H1 (cell line): Measurements from ENCODE around the gene KCNB1. TPM values are rescaled to one million over a fixed set of nuclear protein-coding genes. Genes with fewer than 3 reads are reported as not detected.

Experiments
- CTCF ChIA-PET: fragments of 300-600 bp; sonication (Branson Sonifier 250); formaldehyde crosslinking; loops from one replicate; lab custom pipeline; 2021; ENCODE audit not compliant: partially characterized antibody; lab: Charles Lee
- POLR2A ChIA-PET: fragments of 300-600 bp; sonication (Branson Sonifier 250); formaldehyde crosslinking; loops from one replicate; lab custom pipeline; 2021; ENCODE audit warnings: inconsistent platforms; ENCODE audit not compliant: partially characterized antibody; lab: Charles Lee
- DNase-seq, 2 experiments: peaks; one replicate each; pipeline versions ENCODE4 v3.0.0 to v3.0.0-alpha.2; 2010 to 2022; ENCODE audit warnings: low spot score in 2 of 2, low read depth in 1 of 2, mixed read lengths in 1 of 2
- FAIRE-seq: peaks from 2 replicates; lab custom pipeline; 2011; peaks lifted over from hg19 to GRCh38; lab: Jason Lieb, UNC
- H2AFZ ChIP-seq: 2 replicates; pipeline ENCODE4 v1.8.1; 2012; ENCODE audit warnings: low read length, inconsistent platforms
- H2AK5ac ChIP-seq: 2 replicates; pipeline ENCODE4 v1.6.1; 2013; ENCODE audit warnings: low read depth, low read length
- H2BK120ac ChIP-seq: replicated peaks from 2 replicates; pipeline ENCODE3; 2013; ENCODE audit warnings: low read depth, low read length, inconsistent platforms
- H2BK12ac ChIP-seq: 2 replicates; pipeline ENCODE4 v1.6.1; 2013; ENCODE audit warnings: low read depth, low read length
- H2BK15ac ChIP-seq: 2 replicates; pipeline ENCODE4 v1.6.1; 2013; ENCODE audit warnings: low read length
- H2BK20ac ChIP-seq: 2 replicates; pipeline ENCODE4 v1.6.1; 2013; ENCODE audit warnings: low read length
- H2BK5ac ChIP-seq: 2 replicates; pipeline ENCODE4 v1.6.1; 2013; ENCODE audit warnings: low read depth, low read length
- H3K14ac ChIP-seq: 2 replicates; pipeline ENCODE4 v1.6.1; 2013; ENCODE audit warnings: inconsistent platforms; ENCODE audit not compliant: insufficient read length
- H3K18ac ChIP-seq: 2 replicates; pipeline ENCODE4 v1.6.1; 2013; ENCODE audit warnings: low read length; ENCODE audit errors: extremely low read depth
- H3K23ac ChIP-seq: 2 replicates; pipeline ENCODE4 v1.6.1; 2013; ENCODE audit warnings: inconsistent platforms; ENCODE audit not compliant: insufficient read length
- H3K23me2 ChIP-seq: 2 replicates; pipeline ENCODE4 v1.6.1; 2013; ENCODE audit warnings: low read depth, low read length
- H3K27ac ChIP-seq: 2 replicates; pipeline ENCODE4 v1.6.1; 2011; ENCODE audit warnings: low read depth, low read length, inconsistent platforms
- H3K27me3 ChIP-seq, 4 experiments: replicated peaks in 1 of 4; 1 replicate in 1 of 4; 2 replicates in 3 of 4; pipeline versions ENCODE4 v1.6.1 to v1.8.1; 2011 to 2013; ENCODE audit warnings: low read length in 3 of 4, mild to moderate bottlenecking in 3 of 4, inconsistent platforms in 2 of 4, mixed read lengths in 2 of 4, moderate library complexity in 1 of 4; ENCODE audit not compliant: control insufficient read depth in 3 of 4, insufficient read depth in 3 of 4; ENCODE audit errors: extremely low read depth in 1 of 4
- H3K36me3 ChIP-seq, 4 experiments: 2 replicates each; pipeline versions ENCODE4 v1.6.1 to v1.8.1; 2011 to 2013; ENCODE audit warnings: mild to moderate bottlenecking in 4 of 4, low read length in 3 of 4, moderate library complexity in 2 of 4, control low read depth in 1 of 4, inconsistent platforms in 1 of 4; ENCODE audit not compliant: insufficient read depth in 4 of 4, control insufficient read depth in 2 of 4
- H3K4ac ChIP-seq: replicated peaks from 2 replicates; pipeline ENCODE3; 2013; ENCODE audit warnings: low read length, low read depth, mixed read lengths, inconsistent platforms; ENCODE audit not compliant: insufficient read length
- H3K4me1 ChIP-seq, 4 experiments: replicated peaks in 1 of 4; 1 replicate in 1 of 4; 2 replicates in 3 of 4; pipeline versions ENCODE4 v1.6.1 to v1.8.1; 2011 to 2013; ENCODE audit warnings: low read length in 3 of 4, inconsistent platforms in 2 of 4, mixed read lengths in 1 of 4; ENCODE audit not compliant: insufficient read depth in 4 of 4, control insufficient read depth in 3 of 4
- H3K4me2 ChIP-seq, 2 experiments: 2 replicates each; pipeline versions ENCODE4 v1.6.1 to v1.8.1; 2011 to 2013; ENCODE audit warnings: low read depth in 2 of 2, low read length in 2 of 2, control low read depth in 1 of 2, inconsistent platforms in 1 of 2, mild to moderate bottlenecking in 1 of 2; ENCODE audit not compliant: insufficient read depth in 1 of 2
- H3K4me3 ChIP-seq, 4 experiments: fragments of 200-600, 300-600 bp in 1 of 4; sonication (generic), shearing (Covaris generic), sonication (Bioruptor Twin) in 1 of 4; 2 replicates each; pipeline versions ENCODE4 v1.5.1 to v1.8.1; 2011 to 2016; ENCODE audit warnings: low read length in 4 of 4, low read depth in 3 of 4, control low read depth in 2 of 4, inconsistent platforms in 2 of 4, mild to moderate bottlenecking in 2 of 4, mixed read lengths in 1 of 4, moderate library complexity in 1 of 4; ENCODE audit not compliant: insufficient read depth in 2 of 4; ENCODE audit errors: extremely low read depth in 1 of 4
- H3K56ac ChIP-seq: replicated peaks from 2 replicates; pipeline ENCODE3; 2013; ENCODE audit warnings: low read depth, mild to moderate bottlenecking, mixed read lengths, low read length, inconsistent platforms; ENCODE audit not compliant: insufficient read length
- H3K79me1 ChIP-seq: 2 replicates; pipeline ENCODE4 v1.6.1; 2013; ENCODE audit warnings: low read depth, low read length, control low read depth
- H3K79me2 ChIP-seq, 2 experiments: 2 replicates each; pipeline versions ENCODE4 v1.6.1 to v1.8.1; 2012 to 2013; ENCODE audit warnings: low read length in 2 of 2, mild to moderate bottlenecking in 2 of 2, inconsistent platforms in 1 of 2; ENCODE audit not compliant: insufficient read depth in 2 of 2, control insufficient read depth in 1 of 2
- H3K9ac ChIP-seq, 4 experiments: replicated peaks in 1 of 4; 1 replicate in 1 of 4; 2 replicates in 3 of 4; pipeline versions ENCODE4 v1.6.1 to v1.8.1; 2011 to 2013; ENCODE audit warnings: low read depth in 3 of 4, low read length in 3 of 4, control low read depth in 2 of 4, mild to moderate bottlenecking in 2 of 4, moderate library complexity in 2 of 4, inconsistent platforms in 1 of 4; ENCODE audit errors: extremely low read depth in 1 of 4
- H3K9me3 ChIP-seq, 2 experiments: 2 replicates each; pipeline versions ENCODE4 v1.6.1 to v1.8.1; 2012 to 2013; ENCODE audit warnings: mild to moderate bottlenecking in 2 of 2, moderate library complexity in 2 of 2, control low read depth in 1 of 2, inconsistent platforms in 1 of 2, low read depth in 1 of 2, low read length in 1 of 2, mixed read lengths in 1 of 2; ENCODE audit not compliant: insufficient read depth in 2 of 2
- H4K20me1 ChIP-seq, 2 experiments: replicated peaks in 1 of 2; 2 replicates each; pipeline versions ENCODE3 to v1.8.1; 2011 to 2013; ENCODE audit warnings: inconsistent platforms in 2 of 2, low read length in 2 of 2, mild to moderate bottlenecking in 1 of 2; ENCODE audit not compliant: insufficient read depth in 2 of 2, control insufficient read depth in 1 of 2
- H4K5ac ChIP-seq: 2 replicates; pipeline ENCODE4 v1.6.1; 2013; ENCODE audit warnings: low read length, low read depth, mixed read lengths, inconsistent platforms; ENCODE audit not compliant: insufficient read length
- H4K8ac ChIP-seq: 2 replicates; pipeline ENCODE4 v1.8.0; 2013; ENCODE audit warnings: mild to moderate bottlenecking, moderate library complexity, low read length, inconsistent platforms; ENCODE audit not compliant: insufficient read depth; ENCODE audit errors: extremely low read depth
- H4K91ac ChIP-seq: replicated peaks from 2 replicates; pipeline ENCODE3; 2013; ENCODE audit warnings: low read length, mixed read lengths, inconsistent platforms; ENCODE audit not compliant: insufficient read length
- EGR1 ChIP-seq: IDR thresholded peaks from 2 replicates; pipeline ENCODE4 v1.6.1; 2011; ENCODE audit warnings: low read depth, low read length, borderline replicate concordance
- GABPA ChIP-seq: IDR thresholded peaks from 2 replicates; pipeline ENCODE4 v1.6.1; 2011; ENCODE audit warnings: mild to moderate bottlenecking, low read length, moderate library complexity, borderline replicate concordance; ENCODE audit not compliant: insufficient read depth
- GTF2F1 ChIP-seq: IDR thresholded peaks from 2 replicates; pipeline ENCODE4 v1.6.1; 2012; ENCODE audit warnings: low read depth, low read length, improper control_type of control experiment, borderline replicate concordance
- POLR2AphosphoS5 ChIP-seq: IDR thresholded peaks from 2 replicates; pipeline ENCODE4 v1.6.1; 2011; ENCODE audit warnings: low read depth, low read length
- RFX5 ChIP-seq: IDR thresholded peaks from 2 replicates; pipeline ENCODE4 v1.6.1; 2011; ENCODE audit warnings: low read depth, low read length, improper control_type of control experiment, borderline replicate concordance
- SIN3A ChIP-seq, 2 experiments: IDR thresholded peaks in 1 of 2; conservative IDR thresholded peaks in 1 of 2; 2 replicates each; pipeline ENCODE4 v1.6.1; 2011 to 2012; ENCODE audit warnings: low read length in 2 of 2, improper control_type of control experiment in 1 of 2, low read depth in 1 of 2, mild to moderate bottlenecking in 1 of 2
- TEAD4 ChIP-seq: IDR thresholded peaks from 2 replicates; pipeline ENCODE4 v1.6.1; 2012; ENCODE audit warnings: low read depth, low read length, inconsistent platforms, mixed read lengths
- USF2 ChIP-seq: IDR thresholded peaks from 2 replicates; pipeline ENCODE4 v1.6.1; 2011; ENCODE audit warnings: low read length, improper control_type of control experiment
- WGBS, 2 experiments: shearing (Covaris generic) in 1 of 2; methylation state at CpG; one replicate each; pipeline versions ENCODE4 v1.1.6 to v1.1.7; 2013 to 2015; ENCODE audit warnings: low lambda C conversion rate in 2 of 2, mixed read lengths in 2 of 2, inconsistent platforms in 1 of 2, low coverage in 1 of 2, missing lambda C conversion rate in 1 of 2; ENCODE audit not compliant: insufficient replicate concordance in 2 of 2, insufficient coverage in 1 of 2, insufficient read length in 1 of 2; ENCODE audit errors: extremely low coverage in 1 of 2, missing lambda C conversion rate in 1 of 2; 5-methylcytosine and 5-hydroxymethylcytosine counted together
- polyA plus RNA-seq, 7 experiments: library from polyadenylated mRNA; depleted of rRNA in 3 of 7; stranded (reverse) in 5 of 7; unstranded in 2 of 7; fragments of >200 nt in 5 of 7; fragments of 200-250 nt in 2 of 7; gene quantifications; 1 replicate in 5 of 7; 2 replicates in 1 of 7; 4 replicates in 1 of 7; pipeline versions ENCODE4 v1.2.1 to v1.2.3, GENCODE V29; 2011 to 2013; ENCODE audit warnings: missing spikeins in 2 of 7, mixed read lengths in 2 of 7
- total RNA-seq: library from RNA; stranded (reverse); fragmentation: NEBNext Ultra II Directional; extraction: Animal tissue kit (Norgen Biotek cat#: 25700); gene quantifications from 2 replicates; pipeline ENCODE4 v1.2.1, GENCODE V29; 2021
- TF ChIP-seq, protein P1 (sequence below): IDR thresholded peaks from 2 replicates; pipeline ENCODE4 v1.6.1; 2011; ENCODE audit warnings: low read depth, mild to moderate bottlenecking, low read length; ENCODE audit not compliant: insufficient read depth

The KCNB1 gene
- total and polyA plus RNA-seq, 2 of the 8 experiments (the other 6 are each of a cell fraction or from before 2014, with no cell fraction given), result 0.58 to 0.67 TPM

- H3K56ac ChIP-seq, result no peak overlapping the region
- no peaks in the 10 kb centered on the region; a peak in 1 of 4 replicates for H3K9me3 ChIP-seq
- no peak overlapping the region for H2AK5ac ChIP-seq
- H4K8ac ChIP-seq, result no peak overlapping the region
- peaks cover 0 to 2% (median 0%) of the 10 kb centered on the region in 4 experiments; a peak in 2 of 7 replicates for H3K4me1 ChIP-seq
- H3K14ac ChIP-seq, result no peak overlapping the region
- no peak overlapping the region for H4K91ac ChIP-seq
- 92% methylated on average over 3 of the region's 3 CpGs; no CpG with 5 or more reads in 1 of the 2 experiments for WGBS, 2 experiments
- no peak overlapping the region for H2BK12ac ChIP-seq
- peaks cover 0 to 3% of the 10 kb centered on the region in 2 experiments for H4K20me1 ChIP-seq
- H3K23me2 ChIP-seq, result no peaks in the 10 kb centered on the region; the same call in 1 of the 2 replicates
- no peak overlapping the region for H2BK5ac ChIP-seq
- no peak overlapping the region for H4K5ac ChIP-seq
- H3K79me2 ChIP-seq, result no peaks in the 10 kb centered on the region
- CTCF ChIA-PET, result interaction anchor here (0.6 to 2.8 kb wide), 14 partner anchors 8 to 1956 kb away, joined by 3 to 12 read pairs (median 4); no protein-coding TSS in a partner anchor
- no peak overlapping the region for H2AFZ ChIP-seq
- no peak overlapping the region for H3K27ac ChIP-seq
- FAIRE-seq (no peak), DNase-seq (no peak)
- no peak overlapping the region for H3K23ac ChIP-seq
- no peak overlapping the region for H2BK15ac ChIP-seq
- no peaks in the 10 kb centered on the region for H3K36me3 ChIP-seq
- no peak overlapping the region for H3K4ac ChIP-seq
- POLR2A ChIA-PET, result interaction anchor here (0.6 to 2.2 kb wide), 3 partner anchors 14 to 100 kb away, joined by 3 to 6 read pairs (median 3); no protein-coding TSS in a partner anchor
- no peak overlapping the region for H2BK20ac ChIP-seq
- no peak for TF ChIP-seq POLR2AphosphoS5
- peak; percentile 37; the same call in 1 of the 2 replicates for TF ChIP-seq USF2
- no peak for TF ChIP-seq TEAD4
- TF ChIP-seq SIN3A (conservative IDR thresholded peaks at IDR 0.05 in 1 of 2, IDR thresholded peaks at IDR 0.05 in 1 of 2; ENCODE audit: low read depth in 1 of 2, low read length in 2 of 2), result no peak
- no peak for TF ChIP-seq EGR1
- TF ChIP-seq GTF2F1, result no peak
- no peak for TF ChIP-seq GABPA
- TF ChIP-seq, protein P1, sequence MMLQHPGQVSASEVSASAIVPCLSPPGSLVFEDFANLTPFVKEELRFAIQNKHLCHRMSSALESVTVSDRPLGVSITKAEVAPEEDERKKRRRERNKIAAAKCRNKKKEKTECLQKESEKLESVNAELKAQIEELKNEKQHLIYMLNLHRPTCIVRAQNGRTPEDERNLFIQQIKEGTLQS, result no peak
- TF ChIP-seq RFX5, result no peak
- H3K4me3 ChIP-seq, result no peak overlapping the region
- no peaks in the 10 kb centered on the region for H3K79me1 ChIP-seq
- no peak overlapping the region for H3K9ac ChIP-seq
- H3K4me2 ChIP-seq, result no peak overlapping the region
- no peak overlapping the region for H3K18ac ChIP-seq
- no peak overlapping the region for H2BK120ac ChIP-seq
- peaks cover 0 to 7% (median 6%) of the 10 kb centered on the region in 4 experiments; a peak in 5 of 7 replicates for H3K27me3 ChIP-seq
Measured at GRCh38 chr20:49477200-49477599, 5.3 kb downstream of the KCNB1 start.
